H9 (cell line): Measurements from ENCODE around the gene FAM43B. TPM values are rescaled to one million over a fixed set of nuclear protein-coding genes. Genes with fewer than 3 reads are reported as not detected.

Source experiments
- DNase-seq: peaks from one replicate; pipeline ENCODE4 v3.0.0-alpha.2; 2017
- H2AFZ ChIP-seq: one replicate; pipeline ENCODE4 v1.6.1; 2013; ENCODE audit warnings: mild to moderate bottlenecking, low read length, control low read depth, moderate library complexity
- H2AK5ac ChIP-seq: 2 replicates; pipeline ENCODE4 v1.6.1; 2013; ENCODE audit warnings: low read length, control low read depth, mixed read lengths; ENCODE audit not compliant: insufficient read length
- H2BK120ac ChIP-seq: one replicate; pipeline ENCODE4 v1.6.1; 2013; ENCODE audit warnings: low read depth, mild to moderate bottlenecking, low read length, control low read depth, inconsistent platforms; ENCODE audit not compliant: poor library complexity, severe bottlenecking
- H2BK12ac ChIP-seq: 2 replicates; pipeline ENCODE4 v1.6.1; 2013; ENCODE audit warnings: low read length, control low read depth, mixed read lengths, low read depth; ENCODE audit not compliant: insufficient read length
- H2BK15ac ChIP-seq: 2 replicates; pipeline ENCODE4 v1.6.1; 2013; ENCODE audit warnings: low read depth, low read length, control low read depth
- H2BK20ac ChIP-seq: one replicate; pipeline ENCODE4 v1.6.1; 2013; ENCODE audit warnings: low read depth, mild to moderate bottlenecking, low read length, control low read depth, inconsistent platforms; ENCODE audit not compliant: poor library complexity, severe bottlenecking
- H2BK5ac ChIP-seq: 2 replicates; pipeline ENCODE4 v1.6.1; 2013; ENCODE audit warnings: low read length, control low read depth, mixed read lengths; ENCODE audit not compliant: insufficient read length
- H3K14ac ChIP-seq: 2 replicates; pipeline ENCODE4 v1.6.1; 2013; ENCODE audit warnings: low read length, control low read depth; ENCODE audit not compliant: insufficient read depth
- H3K18ac ChIP-seq: 2 replicates; pipeline ENCODE4 v1.6.1; 2013; ENCODE audit warnings: low read depth, mild to moderate bottlenecking, mixed read lengths, low read length, control low read depth; ENCODE audit not compliant: insufficient read length
- H3K23ac ChIP-seq: 2 replicates; pipeline ENCODE4 v1.6.1; 2013; ENCODE audit warnings: low read length, control low read depth, mixed read lengths, low read depth; ENCODE audit not compliant: insufficient read length
- H3K23me2 ChIP-seq: 2 replicates; pipeline ENCODE4 v1.6.1; 2013; ENCODE audit warnings: low read depth, mild to moderate bottlenecking, mixed read lengths, low read length, control low read depth; ENCODE audit not compliant: insufficient read length, poor library complexity, severe bottlenecking
- H3K27ac ChIP-seq: 2 replicates; pipeline ENCODE4 v1.5.1; 2013; ENCODE audit warnings: low read length, control low read depth, mixed read lengths, low read depth; ENCODE audit not compliant: insufficient read length
- H3K27me3 ChIP-seq: 2 replicates; pipeline ENCODE4 v1.6.1; 2013; ENCODE audit warnings: low read length, control low read depth, inconsistent platforms; ENCODE audit not compliant: insufficient read depth
- H3K4ac ChIP-seq: 2 replicates; pipeline ENCODE4 v1.6.1; 2013; ENCODE audit warnings: low read depth, mild to moderate bottlenecking, control low read depth, inconsistent platforms, low read length, moderate library complexity
- H3K4me1 ChIP-seq: 2 replicates; pipeline ENCODE4 v1.6.1; 2013; ENCODE audit warnings: low read length, control low read depth, inconsistent platforms; ENCODE audit not compliant: insufficient read depth
- H3K4me2 ChIP-seq: 2 replicates; pipeline ENCODE4 v1.6.1; 2013; ENCODE audit warnings: low read length, control low read depth, mixed read lengths; ENCODE audit not compliant: insufficient read length, insufficient read depth
- H3K56ac ChIP-seq: 2 replicates; pipeline ENCODE4 v1.6.1; 2013; ENCODE audit warnings: low read depth, mild to moderate bottlenecking, mixed read lengths, low read length, control low read depth; ENCODE audit not compliant: insufficient read length
- H3K79me1 ChIP-seq: 2 replicates; pipeline ENCODE4 v1.6.1; 2013; ENCODE audit warnings: low read depth, mild to moderate bottlenecking, moderate library complexity, low read length, control low read depth, inconsistent platforms; ENCODE audit not compliant: insufficient read depth, poor library complexity, severe bottlenecking
- H3K79me2 ChIP-seq: 2 replicates; pipeline ENCODE4 v1.6.1; 2013; ENCODE audit warnings: low read length, control low read depth, inconsistent platforms; ENCODE audit not compliant: insufficient read depth
- H3K9ac ChIP-seq: 2 replicates; pipeline ENCODE4 v1.6.1; 2013; ENCODE audit warnings: low read length, control low read depth, mixed read lengths; ENCODE audit not compliant: insufficient read length; ENCODE audit errors: extremely low read depth
- H3K9me3 ChIP-seq: one replicate; pipeline ENCODE4 v1.6.1; 2013; ENCODE audit warnings: low read depth, low read length, inconsistent platforms; ENCODE audit not compliant: control insufficient read depth
- H3T11ph ChIP-seq: one replicate; pipeline ENCODE4 v1.6.1; 2013; ENCODE audit warnings: mild to moderate bottlenecking, low read length, control low read depth, inconsistent platforms
- H4K20me1 ChIP-seq: one replicate; pipeline ENCODE4 v1.6.1; 2013; ENCODE audit not compliant: control insufficient read depth, insufficient read length, insufficient read depth
- H4K5ac ChIP-seq: 2 replicates; pipeline ENCODE4 v1.6.1; 2013; ENCODE audit warnings: low read depth, mild to moderate bottlenecking, mixed read lengths, low read length, control low read depth; ENCODE audit not compliant: insufficient read length
- H4K8ac ChIP-seq: replicated peaks from 2 replicates; pipeline ENCODE4 v1.6.1; 2013; ENCODE audit warnings: low read length, control low read depth, mixed read lengths, low read depth; ENCODE audit not compliant: insufficient read length
- H4K91ac ChIP-seq: 2 replicates; pipeline ENCODE4 v1.6.1; 2013; ENCODE audit warnings: low read depth, mild to moderate bottlenecking, moderate library complexity, mixed read lengths, low read length, control low read depth; ENCODE audit not compliant: insufficient read length
- H3K27ac Mint-ChIP-seq, 3 experiments: 2 replicates in 2 of 3; 3 replicates in 1 of 3; pipeline ENCODE4 v1.8.0; 2020 to 2021; ENCODE audit warnings: mixed read lengths in 3 of 3, mild to moderate bottlenecking in 1 of 3, moderate library complexity in 1 of 3
- H3K27me3 Mint-ChIP-seq: 2 replicates; pipeline ENCODE4 v1.8.0; 2021; ENCODE audit warnings: low read depth, mild to moderate bottlenecking, moderate library complexity, mixed read lengths
- H3K36me3 Mint-ChIP-seq, 3 experiments: 2 replicates in 2 of 3; 3 replicates in 1 of 3; pipeline ENCODE4 v1.8.0; 2020 to 2021; ENCODE audit warnings: low read depth in 3 of 3, mixed read lengths in 3 of 3; ENCODE audit not compliant: insufficient read depth in 1 of 3
- H3K4me1 Mint-ChIP-seq, 2 experiments: 2 replicates each; pipeline ENCODE4 v1.8.0; 2020; ENCODE audit warnings: mixed read lengths in 2 of 2
- H3K4me3 Mint-ChIP-seq, 2 experiments: 2 replicates in 1 of 2; 3 replicates in 1 of 2; pipeline ENCODE4 v1.8.0; 2020 to 2021; ENCODE audit warnings: mild to moderate bottlenecking in 2 of 2, mixed read lengths in 2 of 2, moderate library complexity in 1 of 2
- H3K9me3 Mint-ChIP-seq, 2 experiments: 2 replicates in 1 of 2; 3 replicates in 1 of 2; pipeline ENCODE4 v1.8.0; 2020; ENCODE audit warnings: mild to moderate bottlenecking in 2 of 2, mixed read lengths in 2 of 2, moderate library complexity in 1 of 2
- WGBS: extraction: QIAGEN DNeasy Blood & Tissue Kit; methylation state at CpG from one replicate; pipeline ENCODE4 v1.1.7; 2013; ENCODE audit warnings: missing lambda C conversion rate, low lambda C conversion rate, mixed read lengths; ENCODE audit not compliant: insufficient read length; ENCODE audit errors: extremely low coverage; 5-methylcytosine and 5-hydroxymethylcytosine counted together
- total RNA-seq: library from RNA; stranded (reverse); gene quantifications from 2 replicates; pipeline ENCODE4 v1.2.1, GENCODE V29; 2021
- TF ChIP-seq, protein P1 (sequence below): fragments of 200-600 bp; sonication (generic); conservative IDR thresholded peaks from 3 replicates; pipeline ENCODE4 v1.8.0; 2021; ENCODE audit warnings: antibody characterized with exemption, mild to moderate bottlenecking

The FAM43B gene
- total RNA-seq, 1 experiment from 2014 or later, result 0.22 TPM

- Histone ChIP-seq H2BK20ac (no peak overlapping the region), H4K20me1 (no peaks in the 10 kb centered on the region), H2BK12ac (no peak overlapping the region), H3K14ac (no peak overlapping the region), H3T11ph (no peak overlapping the region), H3K27ac (no peak overlapping the region), H2BK15ac (no peak overlapping the region), H3K4ac (no peak overlapping the region), H2BK120ac (no peak overlapping the region), H4K8ac (no peak overlapping the region), H3K23me2 (no peaks in the 10 kb centered on the region), H3K9ac (no peak overlapping the region), H3K79me1 (no peaks in the 10 kb centered on the region), H4K5ac (no peak overlapping the region), H3K23ac (no peak overlapping the region), H3K18ac (no peak overlapping the region), H3K4me2 (no peak overlapping the region), H3K4me1 (no peaks in the 10 kb centered on the region), H2BK5ac (no peak overlapping the region), H3K27me3 (peaks cover 2% of the 10 kb centered on the region; the same call in 1 of the 2 replicates), H3K79me2 (no peaks in the 10 kb centered on the region), H2AFZ (no peak overlapping the region), H4K91ac (no peak overlapping the region), H3K9me3 (no peaks in the 10 kb centered on the region), H2AK5ac (no peak overlapping the region), H3K56ac (no peak overlapping the region)
- no peaks in the 10 kb centered on the region for H3K36me3 Mint-ChIP-seq
- no peaks in the 10 kb centered on the region for H3K9me3 Mint-ChIP-seq
- TF ChIP-seq, protein P1, sequence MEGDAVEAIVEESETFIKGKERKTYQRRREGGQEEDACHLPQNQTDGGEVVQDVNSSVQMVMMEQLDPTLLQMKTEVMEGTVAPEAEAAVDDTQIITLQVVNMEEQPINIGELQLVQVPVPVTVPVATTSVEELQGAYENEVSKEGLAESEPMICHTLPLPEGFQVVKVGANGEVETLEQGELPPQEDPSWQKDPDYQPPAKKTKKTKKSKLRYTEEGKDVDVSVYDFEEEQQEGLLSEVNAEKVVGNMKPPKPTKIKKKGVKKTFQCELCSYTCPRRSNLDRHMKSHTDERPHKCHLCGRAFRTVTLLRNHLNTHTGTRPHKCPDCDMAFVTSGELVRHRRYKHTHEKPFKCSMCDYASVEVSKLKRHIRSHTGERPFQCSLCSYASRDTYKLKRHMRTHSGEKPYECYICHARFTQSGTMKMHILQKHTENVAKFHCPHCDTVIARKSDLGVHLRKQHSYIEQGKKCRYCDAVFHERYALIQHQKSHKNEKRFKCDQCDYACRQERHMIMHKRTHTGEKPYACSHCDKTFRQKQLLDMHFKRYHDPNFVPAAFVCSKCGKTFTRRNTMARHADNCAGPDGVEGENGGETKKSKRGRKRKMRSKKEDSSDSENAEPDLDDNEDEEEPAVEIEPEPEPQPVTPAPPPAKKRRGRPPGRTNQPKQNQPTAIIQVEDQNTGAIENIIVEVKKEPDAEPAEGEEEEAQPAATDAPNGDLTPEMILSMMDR, result no peak
- H3K4me1 Mint-ChIP-seq, result no peaks in the 10 kb centered on the region; a peak in 1 of 4 replicates
- H3K4me3 Mint-ChIP-seq, result no peak overlapping the region
- no peak overlapping the region for H3K27ac Mint-ChIP-seq
- no peak for DNase-seq
- WGBS, result no CpG with 5 or more reads among the region's 1 CpG
- H3K27me3 Mint-ChIP-seq, result peaks cover 90% of the 10 kb centered on the region
Observed at GRCh38 chr1:20540281-20540680, 12.1 kb upstream of the FAM43B start.
